HG03108 (cell line): ENCODE results near the gene TENM3.

ENCODE experiments used
- ATAC-seq: cut with Tn5 transposase; IDR thresholded peaks from one replicate; pipeline ENCODE4 v1.9.1; 2021; ENCODE audit warnings: moderate library complexity; ENCODE audit not compliant: unreplicated experiment

Gene TENM3

DNA sequence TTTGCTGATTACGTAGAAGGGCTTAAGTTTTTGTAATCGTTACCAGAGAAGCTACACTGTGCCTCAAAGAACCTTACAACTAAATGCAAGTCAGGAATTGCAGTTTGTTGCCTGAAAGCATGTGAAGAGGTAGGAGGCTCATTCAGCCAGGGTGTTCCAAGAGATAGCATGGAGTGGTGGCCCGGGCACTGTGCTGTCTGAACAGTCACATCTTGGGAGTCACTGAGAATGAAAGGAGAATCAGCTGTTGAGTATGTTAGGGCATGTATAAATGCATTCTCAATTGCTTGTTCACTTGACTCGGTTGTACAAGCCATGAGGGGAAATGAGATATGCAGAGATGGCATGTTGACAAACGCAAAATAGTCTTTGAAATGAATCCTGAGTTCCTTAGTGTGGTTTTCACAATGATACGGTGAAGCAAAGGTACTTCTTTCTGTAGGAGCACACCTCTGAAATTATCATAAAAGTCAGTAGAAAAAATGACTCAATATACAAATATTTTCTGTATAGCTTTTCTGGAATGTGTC, 513.0 kb downstream of the TENM3 start:
- ATAC-seq: no peak

DNA sequence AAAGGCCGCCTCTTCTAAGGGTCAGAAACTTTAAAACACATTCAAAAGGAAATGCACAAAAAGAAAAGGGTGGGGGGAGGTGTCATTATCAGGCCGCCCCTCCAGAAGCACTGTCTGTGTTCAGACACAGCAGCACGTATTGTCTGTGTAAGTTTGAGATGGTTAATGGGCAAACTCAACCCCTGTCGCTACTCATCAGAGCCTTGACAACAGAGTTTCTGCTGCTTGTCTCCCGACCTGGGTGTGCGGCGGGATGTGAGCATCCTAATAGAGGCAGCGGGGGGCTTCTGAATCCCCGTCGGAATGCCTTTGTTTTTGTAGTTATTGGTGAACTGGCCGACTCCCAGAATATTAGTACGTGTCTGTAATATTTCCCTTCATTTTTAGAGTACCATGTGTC, 515.1 kb downstream of the TENM3 start:
- ATAC-seq: no peak

DNA sequence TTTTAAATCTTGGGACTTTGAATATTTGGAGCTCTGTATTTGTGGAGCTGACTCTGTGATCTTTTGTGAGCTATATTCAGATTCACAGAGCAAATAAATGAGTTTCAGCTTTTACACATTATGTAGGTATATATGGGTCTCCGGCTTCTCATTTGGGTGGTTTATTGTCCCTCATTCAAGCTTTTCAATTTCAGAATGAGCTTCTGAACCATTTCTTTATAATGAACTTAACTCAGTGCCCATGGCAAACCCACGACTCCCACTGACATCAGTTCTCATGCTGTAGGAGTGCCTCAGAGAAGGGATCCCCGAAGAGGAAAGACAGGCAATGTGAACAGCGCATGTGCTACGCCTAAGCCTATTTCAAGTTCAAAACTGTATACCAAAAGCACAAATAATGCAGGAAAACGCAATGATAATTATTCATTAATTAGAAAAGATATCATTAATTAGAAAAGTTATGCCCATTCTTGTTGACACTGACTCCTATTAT, 517.4 kb downstream of the TENM3 start:
- no peak for ATAC-seq

DNA sequence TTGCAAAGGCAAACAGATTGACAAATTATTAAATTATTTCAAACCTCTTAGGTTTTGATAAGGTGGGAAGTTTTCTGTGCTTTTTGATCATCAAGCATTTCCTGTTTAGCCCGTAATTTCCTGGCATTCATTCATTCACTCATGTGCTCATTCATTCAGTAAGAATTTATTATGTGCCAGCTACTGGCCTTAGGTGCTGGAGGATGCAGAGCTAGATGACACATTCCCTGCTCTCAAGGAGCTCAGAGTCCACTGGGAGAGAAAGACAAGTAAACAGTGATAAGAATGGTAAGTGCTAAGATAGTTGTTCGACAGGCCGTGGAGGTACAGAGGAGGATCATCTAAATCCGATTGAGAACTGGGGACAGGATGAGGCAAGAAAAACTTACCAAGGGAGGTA, 520.9 kb downstream of the TENM3 start:
- no peak for ATAC-seq

DNA sequence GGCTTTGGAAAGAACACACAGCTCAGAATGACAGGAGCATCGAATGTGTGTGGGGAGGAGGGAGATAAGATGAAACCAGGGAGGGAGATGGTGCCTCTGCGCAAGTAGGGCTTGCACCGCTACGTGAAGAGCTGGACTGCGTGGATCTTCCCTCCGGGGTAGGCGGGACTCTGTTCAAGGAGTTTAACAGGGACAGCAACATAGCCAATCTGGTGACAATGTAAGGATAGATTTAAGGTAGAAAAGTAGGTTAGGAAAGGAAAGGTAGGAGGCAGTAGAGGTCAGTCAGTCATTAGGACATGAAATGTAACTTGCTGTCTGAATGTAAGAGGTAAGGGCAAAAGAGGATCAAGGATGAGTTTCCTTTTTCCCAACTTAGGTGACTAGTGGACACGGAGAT, 521.4 kb downstream of the TENM3 start:
- ATAC-seq: no peak

DNA sequence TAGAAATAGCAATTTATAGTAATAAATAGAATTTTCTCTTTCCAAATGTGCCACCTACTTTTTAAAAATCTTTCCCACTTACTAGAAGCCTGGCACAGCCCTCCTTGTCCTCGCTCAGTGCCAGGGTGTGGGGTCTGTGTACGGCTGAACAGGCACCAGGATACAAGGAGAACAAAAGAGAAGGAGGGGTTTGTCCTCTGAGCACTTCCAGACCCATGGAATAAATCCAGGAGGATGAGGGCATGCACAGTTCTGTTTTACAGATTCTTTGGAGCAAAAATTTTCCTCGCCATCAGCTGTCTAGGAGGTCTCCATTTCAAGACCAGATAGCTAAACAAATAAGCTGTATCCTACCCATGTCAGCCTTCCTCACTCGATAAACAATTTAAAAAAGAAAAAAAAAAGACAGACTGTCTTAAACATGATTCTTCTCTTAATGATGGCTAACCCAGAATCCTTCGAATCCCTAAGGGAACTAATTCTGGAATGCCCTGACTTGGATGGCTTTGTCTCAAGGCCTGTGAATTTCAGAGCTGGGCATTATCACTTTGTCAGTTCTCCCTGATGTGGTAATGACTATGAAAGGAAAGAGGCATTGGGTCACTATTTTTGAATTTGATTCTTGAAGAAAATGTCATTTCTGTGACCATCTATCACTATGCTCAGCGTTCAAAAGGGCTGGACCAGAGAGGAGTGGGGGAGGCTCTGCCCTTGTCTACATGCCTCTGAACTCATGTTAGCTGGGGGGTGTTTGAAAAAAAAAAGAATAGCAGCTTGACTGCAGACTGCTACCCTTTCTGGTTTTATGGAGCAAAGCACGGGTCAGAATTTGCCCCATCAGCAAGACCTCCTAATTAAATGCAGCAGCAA, 523.0 kb downstream of the TENM3 start:
- ATAC-seq: no peak

DNA sequence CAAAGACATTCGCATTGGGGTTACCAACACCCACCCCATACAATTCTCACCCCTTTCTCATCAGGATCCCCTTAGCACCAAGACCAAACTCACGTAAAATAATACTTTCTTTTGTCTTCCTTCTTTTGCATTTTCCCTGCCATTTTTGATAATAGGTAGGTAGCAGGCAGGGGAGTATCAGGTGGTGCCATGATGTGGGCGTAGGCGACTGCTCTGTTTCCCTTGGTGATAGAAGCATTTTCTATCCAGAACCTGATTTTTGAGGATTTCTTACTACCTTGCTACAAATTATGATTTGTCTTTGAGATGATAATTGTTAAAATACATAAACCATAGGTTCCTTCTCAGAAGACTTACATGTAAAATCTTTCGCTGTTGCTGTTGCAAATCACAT, 523.7 kb downstream of the TENM3 start:
- no peak for ATAC-seq

DNA sequence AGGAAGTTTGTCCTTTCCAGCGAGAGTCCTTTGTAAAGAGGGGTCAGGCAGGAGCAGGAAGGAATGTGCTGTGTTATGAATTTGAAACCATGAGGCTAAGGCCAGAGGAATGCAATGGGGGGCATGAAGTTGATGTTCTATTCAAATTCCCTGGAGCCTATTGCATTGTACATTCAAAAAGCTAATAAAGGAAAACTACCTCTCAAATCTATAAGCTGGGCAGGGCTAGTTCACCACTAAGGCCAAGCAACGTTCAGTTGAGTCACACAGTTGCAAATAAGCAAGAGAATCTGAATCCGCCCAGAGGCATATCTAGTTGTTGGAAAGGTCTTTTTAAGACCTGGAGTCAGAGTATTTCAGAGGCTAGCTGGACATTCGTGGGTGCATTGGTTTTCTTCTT, 525.6 kb downstream of the TENM3 start:
- no peak for ATAC-seq

DNA sequence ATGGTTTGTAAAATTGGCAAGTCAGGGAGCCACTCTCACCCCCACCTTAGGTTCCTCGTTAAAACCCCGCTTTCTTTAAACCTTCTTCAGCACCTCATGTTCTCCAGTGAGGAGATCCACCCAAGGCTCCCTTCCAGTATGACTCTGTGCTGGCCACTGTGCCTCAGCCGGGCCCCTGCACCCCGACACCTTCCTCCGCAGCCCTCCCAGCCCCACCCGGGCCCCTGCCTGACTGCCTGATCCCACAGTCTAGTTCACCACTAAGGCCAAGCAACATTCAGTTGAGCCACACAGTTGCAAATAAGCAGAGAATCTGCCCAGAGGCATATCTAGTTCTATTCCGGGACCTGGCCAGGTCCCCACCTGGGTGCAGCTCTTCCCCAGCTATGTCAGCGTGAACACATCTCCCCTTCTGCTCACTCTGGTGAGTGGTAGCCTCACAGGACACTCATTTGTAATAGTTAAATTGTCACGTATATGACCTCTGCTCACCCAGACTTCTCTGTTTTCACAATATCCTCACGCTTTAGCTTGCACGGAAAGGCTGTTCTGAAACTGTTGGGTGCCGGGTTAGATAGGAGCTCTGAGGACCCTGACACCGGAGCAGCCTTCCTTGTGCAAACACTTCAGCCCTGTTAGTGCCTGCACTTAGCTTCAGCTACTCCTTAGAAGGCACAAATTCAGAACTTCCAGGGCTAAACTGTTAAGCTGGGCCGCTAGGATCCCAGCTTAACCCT, 527.2 kb downstream of the TENM3 start:
- no peak for ATAC-seq

DNA sequence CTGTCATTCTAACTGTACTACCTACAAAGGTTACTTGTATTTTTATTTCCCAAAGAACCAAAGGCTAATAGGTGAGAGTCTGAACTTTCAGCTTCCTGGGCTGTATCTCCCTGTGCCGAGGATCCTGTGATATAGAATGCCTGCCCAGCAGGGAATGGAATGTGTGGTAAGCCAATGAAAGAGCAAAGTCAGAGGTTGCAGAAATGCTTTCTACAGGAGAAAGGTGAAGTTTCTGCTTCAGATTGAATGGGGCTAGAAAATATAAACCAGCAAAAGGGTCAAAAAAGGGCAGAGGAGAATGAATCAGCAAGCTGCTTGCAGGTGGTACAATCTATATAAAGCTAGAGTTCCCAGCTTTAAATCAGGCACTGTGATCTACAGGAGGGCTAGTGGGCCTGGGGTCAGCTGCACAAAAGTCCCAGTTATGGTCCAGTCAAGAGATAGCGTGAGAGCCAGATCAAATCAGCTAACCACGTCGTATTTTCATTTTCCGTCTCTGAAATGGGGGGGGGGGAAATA, 527.9 kb downstream of the TENM3 start:
- no peak for ATAC-seq

DNA sequence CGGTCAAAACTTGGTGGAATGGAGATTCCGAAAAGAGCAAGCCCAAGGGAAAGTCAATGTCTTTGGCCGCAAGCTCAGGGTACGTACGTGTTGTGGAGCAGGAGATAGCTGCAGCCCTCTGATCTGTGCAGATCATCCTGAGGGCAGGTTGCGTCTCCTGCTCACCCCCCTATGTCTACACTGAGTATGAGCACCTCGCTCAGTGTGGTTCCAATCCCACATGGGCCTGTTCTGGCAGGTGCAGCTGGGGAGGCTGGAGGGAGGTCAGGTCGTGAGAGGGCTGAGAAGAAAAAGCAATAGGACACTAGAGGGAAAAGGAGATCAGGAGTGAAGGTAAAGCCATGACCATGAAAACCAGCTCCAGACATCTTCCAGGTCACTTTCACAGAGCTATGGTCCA, 531.9 kb downstream of the TENM3 start:
- ATAC-seq: no peak

DNA sequence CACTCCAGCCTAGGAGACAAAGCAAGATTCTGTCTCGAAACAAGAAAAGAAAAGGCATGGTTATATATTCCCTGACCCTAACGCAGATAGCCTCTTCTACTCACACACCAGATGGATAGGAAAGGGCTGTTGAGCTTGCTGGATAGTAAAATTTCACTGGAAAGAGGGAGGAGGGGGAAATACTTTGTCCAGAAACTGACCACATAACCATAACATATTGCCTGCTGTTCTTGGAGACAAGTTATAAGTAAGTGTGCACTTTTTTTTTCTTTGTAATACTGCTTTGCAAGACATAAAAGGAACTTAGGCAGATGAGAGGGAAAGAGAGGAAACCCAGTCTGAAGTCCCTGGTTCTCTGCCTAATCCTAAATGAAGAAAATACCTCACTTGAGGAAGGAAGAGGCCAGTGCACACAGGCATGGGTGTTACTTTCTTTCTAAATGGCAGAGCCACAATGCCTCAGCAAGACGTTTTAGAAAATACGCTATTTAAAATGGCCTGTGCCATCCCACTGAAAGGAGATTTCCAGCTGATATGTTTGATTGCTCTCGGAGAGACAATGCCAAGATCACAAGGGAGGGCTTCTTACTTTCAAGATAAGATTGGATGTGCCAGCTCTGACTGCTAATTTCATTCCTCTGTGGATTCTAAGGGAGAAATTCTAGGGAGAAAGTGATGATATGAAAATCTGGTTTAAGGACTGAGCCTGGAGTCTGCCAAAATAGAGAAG, 533.3 kb downstream of the TENM3 start:
- ATAC-seq: no peak

DNA sequence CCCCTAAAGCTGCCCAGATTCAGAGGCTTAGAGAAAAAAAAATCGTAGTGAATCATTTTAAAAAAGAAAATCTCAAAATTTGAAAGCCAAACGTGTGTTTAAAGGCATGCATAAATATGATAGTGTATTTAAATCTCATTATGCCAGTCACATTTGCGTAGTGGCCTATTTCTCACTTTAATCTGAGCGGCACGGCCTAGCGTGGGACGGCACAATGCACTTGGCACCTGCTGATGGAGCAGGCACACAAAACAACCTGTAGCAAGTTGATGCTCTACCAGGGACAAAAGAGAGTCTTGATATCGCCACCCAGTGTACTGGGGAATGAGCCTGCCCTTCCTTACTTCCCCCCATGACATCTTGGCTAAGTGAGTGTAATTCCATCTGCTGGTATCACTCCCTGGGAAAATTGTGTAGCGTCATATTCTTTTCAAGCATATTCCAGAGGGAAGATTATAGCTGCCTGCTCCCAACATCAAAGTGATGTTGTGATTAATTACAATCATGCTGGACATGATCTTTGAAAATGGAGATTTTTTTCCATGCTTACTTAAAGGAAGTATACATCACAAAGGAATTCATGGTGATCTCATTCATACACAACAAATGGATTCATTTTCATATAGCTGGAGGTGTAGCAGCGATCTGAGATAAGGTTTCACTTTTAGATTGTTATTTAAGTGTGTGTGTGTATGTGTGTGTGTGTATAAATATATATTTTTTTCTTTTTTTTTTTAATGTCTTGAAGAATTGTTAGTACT, 535.2 kb downstream of the TENM3 start:
- ATAC-seq: no peak

DNA sequence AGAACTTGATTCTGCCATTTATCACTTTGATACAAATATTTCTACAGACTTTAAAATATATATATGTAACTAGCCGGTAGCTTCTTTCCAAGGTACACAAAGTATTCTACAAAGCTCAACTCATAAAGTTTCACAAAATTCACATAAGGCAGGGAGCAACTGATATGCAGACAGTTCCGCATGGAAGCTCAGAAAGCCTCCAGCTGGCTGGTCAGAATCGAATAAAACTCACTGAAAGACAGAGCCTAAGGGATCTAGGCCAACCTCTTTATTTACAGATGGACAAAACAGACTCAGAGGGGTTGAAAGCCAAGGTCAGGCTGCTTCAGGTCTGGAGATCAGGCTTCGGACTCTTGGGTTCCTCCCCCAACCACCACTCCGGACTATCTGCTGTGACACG, 543.8 kb downstream of the TENM3 start:
- ATAC-seq: no peak

DNA sequence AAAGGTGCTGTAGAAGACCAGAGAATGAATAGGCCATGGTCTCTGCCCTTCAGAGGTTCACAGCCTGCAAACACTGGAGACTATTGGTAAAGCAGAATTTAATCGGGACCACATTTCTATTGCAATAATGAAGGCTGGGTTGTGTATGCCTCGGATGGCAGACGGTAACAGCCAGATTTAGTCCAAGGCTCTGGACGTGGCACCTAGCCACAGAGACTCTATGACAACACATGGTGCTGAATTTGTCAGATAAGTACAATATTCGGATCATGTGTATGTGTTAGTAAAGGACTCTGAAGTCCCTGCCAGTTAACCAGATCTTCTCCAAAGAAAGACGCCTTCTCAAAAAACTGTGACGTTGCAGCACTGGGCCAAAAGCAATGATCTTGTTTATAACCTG, 545.0 kb downstream of the TENM3 start:
- no peak for ATAC-seq

DNA sequence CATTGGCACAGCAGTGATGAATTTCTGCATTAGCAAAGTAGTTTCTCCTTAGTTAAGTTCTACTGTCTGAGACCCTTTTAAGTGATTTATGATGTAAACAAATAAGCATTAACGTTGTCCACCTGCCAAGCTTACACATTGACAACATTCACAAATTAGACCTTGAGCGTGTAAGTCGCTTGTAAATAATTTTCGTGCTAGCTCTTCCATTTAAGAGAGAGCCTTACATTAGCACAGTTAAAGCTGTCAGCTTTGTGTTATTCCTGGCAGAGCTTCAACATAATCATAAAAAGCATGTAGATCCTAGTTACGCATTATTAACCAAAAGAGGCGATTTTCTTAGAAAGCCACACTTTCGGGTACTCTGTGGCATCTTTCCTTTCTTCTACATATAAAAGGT, 546.3 kb downstream of the TENM3 start:
- no peak for ATAC-seq

DNA sequence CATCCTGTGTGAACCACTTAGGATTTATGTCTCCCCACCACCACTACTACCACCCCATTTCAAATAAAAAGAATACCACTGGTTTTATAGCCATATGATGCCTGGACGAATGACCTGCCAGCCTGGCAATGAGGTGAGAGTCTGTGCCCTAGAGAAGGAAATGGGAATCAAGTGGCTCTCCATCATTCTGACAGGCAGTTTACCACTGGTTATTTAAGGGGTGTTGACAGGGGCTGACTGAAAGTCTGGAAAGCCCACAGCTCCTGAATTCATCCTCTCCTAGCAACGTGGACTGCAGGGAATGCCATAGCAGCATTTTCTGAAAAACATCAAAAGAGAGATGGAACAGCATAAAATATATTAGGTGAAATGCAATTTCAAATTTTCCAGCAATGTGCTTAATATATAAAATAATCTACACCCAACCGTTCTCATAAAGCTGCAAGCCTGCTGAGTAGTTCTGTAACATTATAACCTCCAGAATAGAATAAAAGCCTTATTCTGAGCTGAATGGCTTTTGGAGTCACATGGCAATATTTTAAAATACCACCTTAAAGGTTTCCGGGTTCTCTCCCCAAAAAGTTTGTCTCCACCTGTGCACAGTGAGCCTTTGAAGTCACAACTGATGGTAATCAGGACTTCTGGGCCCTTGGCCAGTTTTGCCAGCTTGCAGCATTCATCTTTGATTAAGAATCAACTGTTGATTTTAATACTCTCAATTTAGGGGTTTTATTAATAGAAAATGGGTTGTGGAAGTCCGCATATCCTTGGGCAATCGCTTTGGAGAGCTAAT, 552.4 kb downstream of the TENM3 start:
- no peak for ATAC-seq

DNA sequence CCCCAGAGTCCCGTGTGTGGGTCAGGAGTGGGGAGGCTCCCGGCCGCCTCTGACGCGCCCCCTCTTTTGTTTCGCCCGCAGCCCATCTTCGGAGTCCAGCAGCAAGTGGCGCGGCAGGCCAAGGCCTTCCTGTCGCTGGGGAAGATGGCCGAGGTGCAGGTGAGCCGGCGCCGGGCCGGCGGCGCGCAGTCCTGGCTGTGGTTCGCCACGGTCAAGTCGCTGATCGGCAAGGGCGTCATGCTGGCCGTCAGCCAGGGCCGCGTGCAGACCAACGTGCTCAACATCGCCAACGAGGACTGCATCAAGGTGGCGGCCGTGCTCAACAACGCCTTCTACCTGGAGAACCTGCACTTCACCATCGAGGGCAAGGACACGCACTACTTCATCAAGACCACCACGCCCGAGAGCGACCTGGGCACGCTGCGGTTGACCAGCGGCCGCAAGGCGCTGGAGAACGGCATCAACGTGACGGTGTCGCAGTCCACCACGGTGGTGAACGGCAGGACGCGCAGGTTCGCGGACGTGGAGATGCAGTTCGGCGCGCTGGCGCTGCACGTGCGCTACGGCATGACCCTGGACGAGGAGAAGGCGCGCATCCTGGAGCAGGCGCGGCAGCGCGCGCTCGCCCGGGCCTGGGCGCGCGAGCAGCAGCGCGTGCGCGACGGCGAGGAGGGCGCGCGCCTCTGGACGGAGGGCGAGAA, 556.5 kb downstream of the TENM3 start:
- no peak for ATAC-seq

DNA sequence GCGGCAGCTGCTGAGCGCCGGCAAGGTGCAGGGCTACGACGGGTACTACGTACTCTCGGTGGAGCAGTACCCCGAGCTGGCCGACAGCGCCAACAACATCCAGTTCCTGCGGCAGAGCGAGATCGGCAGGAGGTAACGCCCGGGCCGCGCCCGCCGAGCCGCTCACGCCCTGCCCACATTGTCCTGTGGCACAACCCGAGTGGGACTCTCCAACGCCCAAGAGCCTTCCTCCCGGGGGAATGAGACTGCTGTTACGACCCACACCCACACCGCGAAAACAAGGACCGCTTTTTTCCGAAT, 557.0 kb downstream of the TENM3 start:
- ATAC-seq: no peak
